Right forelimb (tissue), 1 donor: ENCODE results near the gene SLC38A8.

Experiments
- DNase-seq: peaks from one replicate; pipeline ENCODE4 v3.0.0-alpha.2; 2018

The SLC38A8 gene

GRCh38 chr16:84027625-84028024 is 15.0 kb downstream of the SLC38A8 start:
- no peak for DNase-seq

GRCh38 chr16:84026606-84027005 is 16.0 kb downstream of the SLC38A8 start:
- DNase-seq, result no peak

GRCh38 chr16:84024854-84025253 is 17.7 kb downstream of the SLC38A8 start:
- DNase-seq, result no peak

DNA sequence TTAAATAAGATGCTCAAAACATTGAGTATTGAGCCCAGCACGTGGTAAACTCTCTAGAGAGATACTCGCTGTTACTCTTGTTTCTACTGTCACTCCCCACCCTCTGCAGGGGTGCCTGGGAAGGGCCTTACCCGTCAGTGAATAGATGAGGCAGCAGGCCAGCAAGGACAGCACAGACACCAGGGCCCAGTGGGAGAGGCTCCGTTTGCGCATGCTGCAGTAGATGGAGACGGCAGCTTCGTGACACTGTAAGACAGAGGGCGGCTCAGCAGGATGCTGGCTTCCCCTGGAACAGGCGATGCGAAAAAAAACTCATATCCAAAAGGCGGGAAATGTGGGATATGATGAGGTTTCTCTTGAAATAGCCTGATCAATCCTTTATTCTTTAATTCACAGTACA is 20.0 kb downstream of the SLC38A8 start:
- DNase-seq, result no peak

DNA sequence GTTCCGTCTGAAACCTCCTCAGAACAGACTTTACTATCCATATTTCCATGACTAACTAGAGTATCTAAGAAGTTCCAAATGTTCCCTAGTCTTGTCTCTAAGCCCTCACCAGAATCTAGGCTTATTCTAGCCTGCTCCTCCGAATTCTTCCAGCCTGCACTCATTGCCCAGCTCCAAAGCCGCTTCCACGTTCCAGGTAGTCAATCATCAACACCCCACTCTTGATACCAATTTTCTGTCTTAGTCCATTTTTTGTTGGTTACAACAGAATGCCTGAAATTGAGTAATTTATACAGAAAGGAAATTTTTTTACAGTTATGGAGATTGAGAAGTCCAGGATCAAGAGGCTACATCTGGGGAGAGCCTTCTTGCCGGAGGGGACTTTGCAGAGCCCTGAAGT is 21.1 kb downstream of the SLC38A8 start:
- no peak for DNase-seq

DNA sequence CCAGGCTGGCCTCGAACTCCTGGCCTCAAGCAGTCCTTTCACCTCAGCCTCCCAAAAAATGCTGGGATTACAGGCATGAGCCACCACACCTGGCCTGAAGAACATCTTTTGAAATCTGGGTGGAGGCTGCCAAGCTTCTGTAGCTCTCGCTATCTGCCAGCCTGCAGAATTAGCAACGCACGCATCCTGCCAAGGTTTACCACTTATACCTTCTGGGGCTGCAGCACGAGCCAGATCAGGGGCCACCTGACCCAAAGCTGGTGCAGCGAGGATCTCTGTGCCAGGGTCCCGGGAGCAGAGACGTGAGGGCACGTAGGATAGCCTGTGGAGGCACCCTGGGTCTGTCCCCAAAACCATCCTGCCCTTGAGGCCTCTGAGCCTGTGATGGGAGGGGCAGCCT is 22.2 kb downstream of the SLC38A8 start:
- no peak for DNase-seq

- no peak for DNase-seq
Measured at GRCh38 chr16:84018710-84019109, 23.9 kb downstream of the SLC38A8 start.

DNA sequence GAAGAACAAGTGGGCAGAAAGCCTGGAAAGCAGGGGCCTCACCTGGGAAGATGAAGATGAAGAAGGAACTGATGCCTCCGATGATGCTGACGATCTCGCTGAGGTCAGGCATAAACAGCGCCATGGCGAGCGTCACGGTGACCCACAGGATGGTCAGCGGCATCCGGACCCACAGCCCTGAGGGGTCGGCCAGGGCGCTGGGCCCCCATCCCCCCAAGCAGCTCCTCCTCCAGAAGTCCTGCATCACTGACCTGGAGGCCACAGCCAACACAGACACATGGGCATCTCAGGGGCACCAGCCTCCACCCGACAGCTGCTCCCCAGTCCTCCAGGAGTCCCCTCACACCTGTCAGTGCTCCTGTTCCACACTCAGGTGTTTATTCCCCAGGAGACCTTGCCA is 26.1 kb downstream of the SLC38A8 start:
- no peak for DNase-seq

DNA sequence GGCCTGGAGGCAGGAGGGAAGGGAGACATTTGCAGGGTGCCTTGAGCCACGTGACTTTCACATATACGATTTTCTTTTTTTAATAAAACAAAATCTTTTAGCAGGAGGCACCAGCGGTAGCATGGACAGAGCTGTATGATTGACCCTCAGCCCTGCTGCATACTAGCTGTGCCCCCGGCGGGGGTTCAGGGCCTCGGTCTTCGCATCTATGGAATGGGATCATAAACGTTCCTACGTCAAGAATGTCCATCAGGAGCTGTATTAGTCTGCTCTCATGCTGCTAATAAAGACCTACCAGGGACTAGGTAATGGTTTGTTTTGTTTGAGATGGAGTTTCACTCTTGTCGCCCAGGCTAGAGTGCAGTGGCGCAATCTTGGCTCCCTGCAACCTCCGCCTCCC is 27.2 kb downstream of the SLC38A8 start:
- DNase-seq, result no peak

GRCh38 chr16:84014570-84015327 is 27.8 kb downstream of the SLC38A8 start:
- DNase-seq, result no peak

DNA sequence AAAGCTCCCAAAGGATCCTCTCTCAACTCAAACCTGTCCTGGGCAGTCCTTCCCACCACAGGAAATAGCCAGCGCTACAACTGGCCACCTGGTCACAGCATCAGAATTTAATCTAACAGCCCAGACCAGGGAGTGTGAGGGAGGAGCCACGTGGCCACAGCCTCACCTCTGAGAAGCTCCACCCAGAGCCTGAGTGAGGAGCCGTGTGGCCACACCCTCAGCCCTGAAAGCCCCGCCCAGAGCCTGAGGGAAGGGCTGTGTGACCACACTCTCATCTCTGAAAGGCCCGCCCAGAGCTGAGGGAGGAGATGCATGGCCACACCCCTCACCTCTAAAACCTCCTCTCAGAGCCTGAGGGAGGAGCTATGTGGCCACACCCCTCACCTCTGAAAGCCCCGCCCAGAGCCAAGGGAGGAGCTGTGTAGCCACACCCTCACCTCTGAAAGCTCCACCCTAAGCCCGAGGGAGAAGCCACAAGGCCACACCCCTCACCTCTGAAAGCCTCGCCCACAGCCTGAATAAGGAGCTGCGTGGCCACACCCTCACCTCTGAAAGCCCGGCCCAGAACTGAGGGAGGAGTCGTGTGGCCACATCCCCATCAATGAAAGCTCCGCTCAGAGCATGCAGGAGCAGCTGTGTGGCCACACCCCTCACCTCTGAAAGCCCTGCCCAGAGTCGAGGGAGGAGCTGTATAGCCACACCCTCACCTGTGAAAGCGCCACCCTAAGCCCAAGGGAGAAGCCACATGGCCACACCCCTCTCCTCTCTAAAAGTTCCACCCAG is 28.6 kb downstream of the SLC38A8 start:
- DNase-seq, result no peak

DNA sequence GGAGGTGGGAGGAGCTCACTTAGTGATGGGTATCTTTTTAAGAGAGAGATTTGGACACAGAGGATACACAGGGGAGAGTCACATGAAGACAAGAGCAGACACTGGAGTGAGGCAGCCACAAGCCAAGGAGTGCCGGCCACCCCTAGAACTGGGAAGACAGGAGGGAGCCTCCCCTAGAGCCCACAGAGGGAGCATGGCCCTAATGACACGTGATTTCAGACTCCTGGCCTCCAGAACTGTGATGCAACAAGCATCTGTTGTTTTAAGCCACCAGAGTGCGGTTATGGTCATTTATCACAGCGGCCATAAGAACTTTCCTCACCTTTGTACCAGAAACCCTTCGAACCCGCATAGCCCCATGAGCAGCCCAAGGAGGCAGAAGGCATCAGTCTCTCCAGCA is 33.3 kb downstream of the SLC38A8 start:
- no peak for DNase-seq

DNA sequence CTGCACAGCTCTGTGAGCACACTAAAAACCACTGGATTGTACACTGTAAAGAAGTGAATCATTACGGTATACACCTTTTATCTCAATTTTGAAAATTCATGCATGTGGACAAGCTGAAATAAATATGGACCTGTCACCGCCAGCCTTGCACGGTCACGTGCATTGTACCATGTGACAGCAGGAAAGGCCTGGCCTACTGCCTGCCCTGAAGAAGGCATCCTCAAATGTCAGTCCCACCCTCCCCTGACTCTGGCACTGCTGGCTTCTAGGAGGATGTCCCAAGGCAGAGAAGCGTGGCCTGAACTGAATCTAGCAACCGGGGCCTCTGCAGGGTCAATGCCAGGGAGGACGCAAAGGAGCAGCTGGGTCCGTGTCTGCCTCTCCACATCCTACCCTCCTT is 34.6 kb downstream of the SLC38A8 start:
- no peak for DNase-seq

- no peak for DNase-seq
Measured at GRCh38 chr16:84007520-84007919, 35.1 kb downstream of the SLC38A8 start.

- DNase-seq, result no peak
Measured at GRCh38 chr16:84005391-84005790, 37.2 kb downstream of the SLC38A8 start.

DNA sequence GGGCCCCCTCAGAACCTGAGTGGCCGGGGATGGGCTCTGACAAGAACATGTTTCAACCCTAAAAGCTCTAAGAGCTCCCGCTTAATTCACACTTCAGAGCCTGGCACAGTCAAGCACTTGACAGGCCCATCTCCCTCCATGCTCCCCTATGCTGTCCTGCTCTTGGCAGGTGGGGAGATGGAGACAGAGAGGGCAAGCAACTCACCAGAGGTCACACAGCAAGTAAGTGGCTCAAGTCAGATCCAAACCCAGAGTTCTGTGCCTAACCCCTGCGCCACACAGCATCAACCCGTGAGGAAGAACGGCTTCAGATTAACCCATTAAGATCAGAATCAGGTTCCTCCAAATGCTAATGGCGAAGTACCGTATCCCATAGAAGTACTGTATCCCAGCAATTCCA is 38.2 kb downstream of the SLC38A8 start:
- DNase-seq, result no peak

GRCh38 chr16:84003038-84003437 is 39.6 kb downstream of the SLC38A8 start:
- no peak for DNase-seq

DNA sequence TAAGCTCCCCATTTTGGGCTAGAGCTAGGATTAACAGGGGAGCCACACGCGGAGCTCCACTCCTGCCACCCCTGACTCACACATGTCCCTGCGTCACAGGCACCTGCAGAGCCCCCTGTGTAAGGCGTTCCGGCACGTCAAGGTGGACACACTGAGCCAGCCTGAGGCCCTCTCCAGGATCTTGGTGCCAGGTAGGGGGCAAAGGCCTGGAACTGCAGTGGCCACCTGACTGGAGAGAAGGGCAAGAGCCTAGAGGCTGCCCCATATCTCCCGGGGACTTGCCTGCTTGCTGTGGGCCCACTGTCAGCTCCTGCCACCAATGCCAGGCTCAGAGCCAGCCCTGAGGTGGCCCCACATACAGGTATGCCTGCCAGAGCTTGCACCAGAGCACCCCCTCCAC is 40.9 kb downstream of the SLC38A8 start:
- no peak for DNase-seq

DNA sequence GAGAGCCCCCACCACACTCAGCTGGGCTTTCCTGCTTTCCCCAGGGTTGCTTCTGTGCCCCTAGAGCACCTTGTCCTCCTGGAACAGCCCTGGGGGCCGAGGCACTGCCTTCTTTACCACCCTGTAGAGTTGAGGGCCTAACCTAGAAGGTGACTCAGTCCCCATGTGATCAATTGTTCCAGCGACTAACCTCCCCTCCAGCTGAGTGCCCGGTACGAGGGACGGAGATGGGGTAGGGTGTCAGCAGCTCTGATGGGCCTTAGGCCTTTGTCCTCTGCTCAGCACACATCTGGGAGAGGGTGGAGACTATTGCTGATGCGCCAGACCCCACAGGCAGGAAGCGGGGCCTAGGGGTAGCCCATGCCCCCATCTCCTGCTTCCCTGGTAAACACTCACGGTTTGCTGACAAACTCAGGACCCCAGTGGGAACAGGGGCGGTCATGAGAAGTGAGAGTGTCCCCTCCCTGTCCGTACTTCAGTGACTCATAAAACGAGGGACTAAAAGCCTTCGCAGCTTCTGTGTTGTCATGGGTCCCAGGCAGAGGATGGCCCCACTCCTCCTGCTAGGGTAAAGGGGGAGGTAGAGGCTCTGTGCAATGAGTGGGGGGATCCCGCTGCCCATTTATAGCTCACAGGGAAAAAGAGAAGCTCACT is 41.5 kb downstream of the SLC38A8 start:
- no peak for DNase-seq

DNA sequence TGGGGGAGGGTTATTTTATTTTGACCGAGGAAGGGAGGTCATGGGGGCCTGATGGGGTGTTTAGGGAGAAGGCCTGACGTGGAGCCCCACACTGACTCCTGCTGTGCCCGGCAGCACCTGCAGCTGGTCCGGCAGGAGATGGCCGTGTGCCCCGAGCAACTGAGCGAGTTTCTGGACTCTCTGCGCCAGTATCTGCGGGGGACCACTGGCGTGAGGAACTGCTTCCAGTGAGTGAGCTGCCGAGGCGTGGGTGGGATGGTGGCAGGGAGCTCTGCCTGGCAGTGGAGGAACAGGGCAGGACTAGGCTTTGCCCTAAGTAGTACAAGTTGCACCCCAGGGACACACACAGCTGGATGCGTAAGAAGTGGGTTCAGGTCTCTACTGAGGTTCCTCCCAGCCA is 44.5 kb downstream of the SLC38A8 start:
- no peak for DNase-seq

- no peak for DNase-seq
Measured at GRCh38 chr16:83996481-83997252, 45.9 kb downstream of the SLC38A8 start.

- DNase-seq, result no peak
Measured at GRCh38 chr16:83995754-83996153, 46.8 kb downstream of the SLC38A8 start.

- DNase-seq, result no peak
Measured at GRCh38 chr16:83994703-83995102, 47.9 kb downstream of the SLC38A8 start.
